K562 (cell line): ENCODE results near the gene SOX12. TPM values are rescaled to one million over a fixed set of nuclear protein-coding genes. Genes with fewer than 3 reads are reported as not detected.
A peak's percentile ranks its signal among the peaks of the same experiment; 100 is the strongest.

Experiments used
- CCNT2 ChIP-seq: IDR thresholded peaks from 2 replicates; pipeline ENCODE4 v1.6.1; 2011; ENCODE audit warnings: borderline replicate concordance, low read depth, mild to moderate bottlenecking, moderate library complexity, mixed read lengths, low read length; ENCODE audit not compliant: insufficient read length; ENCODE audit errors: extremely low read depth
- CHD2 ChIP-seq: IDR thresholded peaks from 2 replicates; pipeline ENCODE4 v1.6.1; 2011; ENCODE audit warnings: low read depth, low read length
- CREM ChIP-seq: IDR thresholded peaks from 2 replicates; pipeline ENCODE4 v1.6.1; 2014; ENCODE audit warnings: antibody characterized with exemption, low read depth
- CTCF ChIP-seq, 3 experiments: IDR thresholded peaks in 2 of 3; conservative IDR thresholded peaks in 1 of 3; 2 replicates each; pipeline ENCODE4 v1.5.1; 2011 to 2012; ENCODE audit warnings: low read length in 3 of 3, mild to moderate bottlenecking in 3 of 3, control low read depth in 2 of 3, improper control_type of control experiment in 1 of 3, inconsistent platforms in 1 of 3, low read depth in 1 of 3, mixed read lengths in 1 of 3, moderate library complexity in 1 of 3; ENCODE audit not compliant: insufficient read depth in 2 of 3
- CXXC5 ChIP-seq: fragments of 250-450 bp; sonication (Bioruptor Pico); IDR thresholded peaks from 2 replicates; pipeline ENCODE4 v1.8.0; 2022; ENCODE audit warnings: inconsistent platforms, mild to moderate bottlenecking, moderate library complexity
- EGR1 ChIP-seq: fragments of 450-650 bp; conservative IDR thresholded peaks from 2 replicates; pipeline ENCODE4 v1.6.1; 2017; ENCODE audit warnings: mild to moderate bottlenecking
- HNRNPL ChIP-seq: fragments of 200-400 bp; formaldehyde crosslinking; IDR thresholded peaks from 2 replicates; pipeline ENCODE4 v1.6.1; 2017; ENCODE audit warnings: low read depth, mild to moderate bottlenecking, low read length
- KLF13 ChIP-seq: fragments of 450-650 bp; IDR thresholded peaks from 2 replicates; pipeline ENCODE4 v1.6.1; 2016; ENCODE audit warnings: missing genetic modification characterization, low read depth, mild to moderate bottlenecking, missing compliant biosample characterization, moderate library complexity, borderline replicate concordance
- MAFF ChIP-seq: IDR thresholded peaks from 2 replicates; pipeline ENCODE4 v1.6.1; 2012; ENCODE audit warnings: low read length, improper control_type of control experiment
- MAZ ChIP-seq, 2 experiments: fragments of 450-650 bp in 1 of 2; sonication (generic) in 1 of 2; formaldehyde crosslinking; IDR thresholded peaks in 1 of 2; conservative IDR thresholded peaks in 1 of 2; 2 replicates each; pipeline versions ENCODE4 v1.4.0 to v1.5.0; 2020; ENCODE audit warnings: mild to moderate bottlenecking in 1 of 2, missing genetic modification reagents in 1 of 2
- MCM7 ChIP-seq, 2 experiments: fragments of 450-650 bp; IDR thresholded peaks; 2 replicates each; pipeline ENCODE4 v1.6.1; 2016 to 2018
- MNT ChIP-seq, 2 experiments: fragments of 450-650 bp; conservative IDR thresholded peaks; 2 replicates each; pipeline ENCODE4 v1.6.1; 2017; ENCODE audit warnings: mild to moderate bottlenecking in 2 of 2, moderate library complexity in 2 of 2
- MYBL2 ChIP-seq, 2 experiments: fragments of 450-650 bp in 1 of 2; sonication (generic) in 1 of 2; formaldehyde crosslinking in 1 of 2; IDR thresholded peaks; 2 replicates each; pipeline versions ENCODE4 v1.6.1 to v1.8.1; 2017 to 2022; ENCODE audit warnings: borderline replicate concordance in 1 of 2, inconsistent platforms in 1 of 2, low read depth in 1 of 2, mild to moderate bottlenecking in 1 of 2, missing genetic modification reagents in 1 of 2, moderate library complexity in 1 of 2
- NONO ChIP-seq, 2 experiments: fragments of 200-400 bp in 1 of 2; fragments of 450-650 bp in 1 of 2; formaldehyde crosslinking in 1 of 2; IDR thresholded peaks; 2 replicates each; pipeline ENCODE4 v1.6.1; 2017; ENCODE audit warnings: low read depth in 2 of 2, mild to moderate bottlenecking in 2 of 2, moderate library complexity in 2 of 2, low read length in 1 of 2
- NRF1 ChIP-seq, 2 experiments: fragments of 450-650 bp; IDR thresholded peaks in 1 of 2; conservative IDR thresholded peaks in 1 of 2; 2 replicates each; pipeline ENCODE4 v1.6.1; 2014; ENCODE audit warnings: mild to moderate bottlenecking in 2 of 2
- PHF20 ChIP-seq: fragments of 450-650 bp; IDR thresholded peaks from 2 replicates; pipeline ENCODE4 v1.6.1; 2018; ENCODE audit not compliant: partially characterized antibody
- PHF21A ChIP-seq: fragments of 450-650 bp; IDR thresholded peaks from 2 replicates; pipeline ENCODE4 v1.6.1; 2017; ENCODE audit warnings: low read depth, borderline replicate concordance
- POLR2G ChIP-seq: fragments of 200-400 bp; formaldehyde crosslinking; IDR thresholded peaks from 2 replicates; pipeline ENCODE4 v1.6.1; 2017; ENCODE audit warnings: low read depth, mild to moderate bottlenecking, antibody characterized with exemption, low read length, moderate library complexity
- SMC3 ChIP-seq: conservative IDR thresholded peaks from 2 replicates; pipeline ENCODE4 v1.6.1; 2011; ENCODE audit warnings: low read depth, low read length, improper control_type of control experiment; ENCODE audit not compliant: insufficient read depth
- TAF9B ChIP-seq: fragments of 450-650 bp; IDR thresholded peaks from 2 replicates; pipeline ENCODE4 v1.6.1; 2018; ENCODE audit warnings: mild to moderate bottlenecking; ENCODE audit not compliant: partially characterized antibody
- TEAD1 ChIP-seq, 2 experiments: fragments of 450-650 bp in 1 of 2; sonication (generic) in 1 of 2; formaldehyde crosslinking; IDR thresholded peaks; 2 replicates each; pipeline versions ENCODE4 v1.4.0 to v1.8.0; 2020 to 2022; ENCODE audit warnings: mild to moderate bottlenecking in 2 of 2, missing genetic modification reagents in 1 of 2
- XRCC5 ChIP-seq: fragments of 200-400 bp; formaldehyde crosslinking; IDR thresholded peaks from 2 replicates; pipeline ENCODE4 v1.6.1; 2017; ENCODE audit warnings: low read depth, mild to moderate bottlenecking, low read length
- ZBTB7A ChIP-seq: IDR thresholded peaks from 2 replicates; pipeline ENCODE4 v1.6.1; 2011; ENCODE audit warnings: low read depth, mild to moderate bottlenecking, low read length, moderate library complexity, borderline replicate concordance; ENCODE audit not compliant: control insufficient read depth
- ZNF263 ChIP-seq: sonication (generic); formaldehyde crosslinking; IDR thresholded peaks from 2 replicates; pipeline ENCODE4 v1.8.0; 2022; ENCODE audit warnings: mild to moderate bottlenecking, missing genetic modification reagents, borderline replicate concordance
- polyA plus RNA-seq, 8 experiments: library from polyadenylated mRNA; depleted of rRNA in 4 of 8; stranded (reverse) in 5 of 8; unstranded in 3 of 8; fragments of >200 nt; fragmentation: Nextera tagmentation in 2 of 8; fragmentation: Illumina TruSeq in 1 of 8; extraction: Ambion mirVana in 2 of 8; extraction: Trizol in 1 of 8; gene quantifications; 2 replicates each; pipeline versions ENCODE4 v1.2.1 to v1.2.3, GENCODE V29; 2011 to 2014; ENCODE audit warnings: inconsistent platforms in 1 of 8, missing spikeins in 1 of 8
- total RNA-seq, 7 experiments: library from RNA; depleted of rRNA in 6 of 7; stranded (reverse); fragments of >200 nt in 6 of 7; fragmentation: Illumina TruSeq in 2 of 7; extraction: Trizol in 2 of 7; gene quantifications; 2 replicates each; pipeline versions ENCODE4 v1.2.1 to v1.2.3, GENCODE V29; 2011 to 2021; ENCODE audit warnings: low replicate concordance in 1 of 7

SOX12 gene
- total and polyA plus RNA-seq, 9 of the 15 experiments (the other 6 are each of a cell fraction or from before 2014, with no cell fraction given): 0.42 to 26.3 (median 2.6) TPM

- TF ChIP-seq POLR2G (peak; percentile 71), TEAD1 (CRISPR knock-in tag; IDR thresholded peaks at IDR 0.05) (peak in 1 of 2 experiments; percentile 62; a peak in 1 of 4 replicates), KLF13 (peak; percentile 77; the same call in 1 of the 2 replicates), NONO (IDR thresholded peaks at IDR 0.05; ENCODE audit: low read depth in 2 of 2, low read length in 1 of 2) (0 out of 4 replicates have a peak, but pooled peaks of 1 of the 2 experiments have one; percentile 24), PHF20 (no peak), CCNT2 (peak; percentile 61), XRCC5 (0 out of 2 replicates have a peak, but pooled peaks have one; percentile 23), TAF9B (peak; percentile 15), HNRNPL (0 out of 2 replicates have a peak, but pooled peaks have one; percentile 57), CHD2 (peak; percentile 28; the same call in 1 of the 2 replicates), MNT (conservative IDR thresholded peaks at IDR 0.05) (peak; percentile 96 to 97), SMC3 (no peak), MCM7 (IDR thresholded peaks at IDR 0.05) (no peak), PHF21A (no peak), ZBTB7A (peak; percentile 78), CREM (peak; percentile 35; the same call in 1 of the 2 replicates), CTCF (IDR thresholded peaks at IDR 0.05 in 2 of 3, conservative IDR thresholded peaks at IDR 0.05 in 1 of 3; ENCODE audit: insufficient read depth in 2 of 3, low read depth in 1 of 3, low read length in 3 of 3) (no peak), MAFF (no peak), ZNF263 (CRISPR knock-in tag) (peak; percentile 72), MAZ (CRISPR knock-in tag; conservative IDR thresholded peaks at IDR 0.05 in 1 of 2, IDR thresholded peaks at IDR 0.05 in 1 of 2) (peak; percentile 96 to 97), CXXC5 (CRISPR knock-in tag) (peak; percentile 76), NRF1 (conservative IDR thresholded peaks at IDR 0.05 in 1 of 2, IDR thresholded peaks at IDR 0.05 in 1 of 2) (peak; percentile 93 to 94), MYBL2 (IDR thresholded peaks at IDR 0.05; ENCODE audit: low read depth) (no peak), MYBL2 (CRISPR knock-in tag; IDR thresholded peaks at IDR 0.05; ENCODE audit: borderline replicate concordance) (no peak), EGR1 (peak; percentile 94)
These were observed 2.1 kb downstream of the SOX12 start (continued) for GRCh38 chr20:327186-328026.
